B cell (primary cell): ENCODE data around the gene CERS5.

ENCODE experiments used
- CTCF ChIP-seq: fragments of 200-600 bp; IDR thresholded peaks from one replicate; pipeline ENCODE4 v1.8.0; 2022; ENCODE audit warnings: antibody characterized with exemption, mild to moderate bottlenecking
- EZH2 ChIP-seq: IDR thresholded peaks from 2 replicates; pipeline ENCODE4 v1.6.1; 2012; ENCODE audit warnings: borderline replicate concordance, low read depth, mild to moderate bottlenecking, moderate library complexity, low read length; ENCODE audit not compliant: insufficient read depth, poor library complexity, severe bottlenecking

GRCh38 chr12:50097952-50098351, 69.2 kb downstream of the CERS5 start:
- no peak for TF ChIP-seq CTCF
- TF ChIP-seq EZH2: no peak
